Tibial nerve (tissue), 4 donors: ENCODE results near the gene C22orf15. TPM values are rescaled to one million over a fixed set of nuclear protein-coding genes. Genes with fewer than 3 reads are reported as not detected.

Experiments used
- DNase-seq, 2 donors: peaks; one replicate each; pipeline ENCODE4 v3.0.0-alpha.2; 2019; ENCODE audit warnings: low spot score in 2 of 2
- H3K27ac ChIP-seq, 4 donors: fragments of 200-600 bp; sonication (generic) in 3 of 4; one replicate each; pipeline ENCODE4 v1.5.1; 2017 to 2019; ENCODE audit warnings: mild to moderate bottlenecking in 1 of 4
- H3K27me3 ChIP-seq, 2 donors: fragments of 200-600 bp; sonication (generic) in 1 of 2; one replicate each; pipeline versions ENCODE4 v1.5.1 to v1.6.0; 2017 to 2019
- H3K36me3 ChIP-seq, 3 donors: fragments of 200-600 bp; sonication (generic); one replicate each; pipeline ENCODE4 v1.5.1; 2018 to 2019
- H3K4me1 ChIP-seq, 4 donors: fragments of 200-600 bp; sonication (generic) in 3 of 4; one replicate each; pipeline ENCODE4 v1.5.1; 2017 to 2019
- H3K4me3 ChIP-seq, 4 donors: fragments of 200-600 bp; sonication (generic) in 3 of 4; one replicate each; pipeline ENCODE4 v1.5.1; 2017 to 2019; ENCODE audit warnings: mild to moderate bottlenecking in 1 of 4, moderate library complexity in 1 of 4
- H3K9me3 ChIP-seq, 4 donors: fragments of 200-600 bp; sonication (generic) in 3 of 4; one replicate each; pipeline ENCODE4 v1.5.1; 2017 to 2019
- CTCF ChIP-seq, 5 experiments: fragments of 200-600 bp in 3 of 5; fragments of 450-650 bp in 2 of 5; sonication (generic) in 3 of 5; IDR thresholded peaks; one replicate each; pipeline ENCODE4 v1.5.1; 2016 to 2019; ENCODE audit warnings: antibody characterized with exemption in 5 of 5, mild to moderate bottlenecking in 3 of 5, moderate library complexity in 2 of 5
- EP300 ChIP-seq, 2 donors: sonication (generic); formaldehyde crosslinking; IDR thresholded peaks; one replicate each; pipeline ENCODE4 v1.6.1; 2017; ENCODE audit warnings: antibody characterized with exemption in 2 of 2, mild to moderate bottlenecking in 1 of 2
- POLR2A ChIP-seq, 2 donors: fragments of 450-650 bp; IDR thresholded peaks; one replicate each; pipeline ENCODE4 v1.6.1; 2017; ENCODE audit warnings: antibody characterized with exemption in 2 of 2, mild to moderate bottlenecking in 2 of 2, moderate library complexity in 2 of 2
- WGBS, 2 donors: methylation state at CpG; one replicate each; pipeline ENCODE4 v1.1.5; 2018; 5-methylcytosine and 5-hydroxymethylcytosine counted together
- total RNA-seq, 4 donors: library from RNA; depleted of rRNA; stranded (reverse); fragments of >200 nt; gene quantifications; one replicate each; pipeline ENCODE4 v1.1.0, GENCODE V29; 2016

The C22orf15 gene
- total RNA-seq, 4 donors from 2014 or later, result 0.44 TPM; not detected in 3

GRCh38 chr22:23801886-23802377 is 39.1 kb downstream of the C22orf15 start:
- H3K27ac ChIP-seq, result peak overlapping the region in 1 of 4 donors; percentile 23
- H3K36me3 ChIP-seq, result peaks cover 0 to 97% (median 25%) of the 10 kb centered on the region in 3 donors
- no peaks in the 10 kb centered on the region for H3K9me3 ChIP-seq
- H3K27me3 ChIP-seq, result no peaks in the 10 kb centered on the region
- no peak for DNase-seq
- H3K4me3 ChIP-seq, result no peak overlapping the region
- H3K4me1 ChIP-seq, result no peaks in the 10 kb centered on the region
- 90 to 93% methylated on average over 8 of the region's 8 CpGs for WGBS, 2 donors
- TF ChIP-seq CTCF (IDR thresholded peaks at IDR 0.05) (no peak), EP300 (IDR thresholded peaks at IDR 0.05) (no peak), POLR2A (IDR thresholded peaks at IDR 0.05) (no peak)

DNA sequence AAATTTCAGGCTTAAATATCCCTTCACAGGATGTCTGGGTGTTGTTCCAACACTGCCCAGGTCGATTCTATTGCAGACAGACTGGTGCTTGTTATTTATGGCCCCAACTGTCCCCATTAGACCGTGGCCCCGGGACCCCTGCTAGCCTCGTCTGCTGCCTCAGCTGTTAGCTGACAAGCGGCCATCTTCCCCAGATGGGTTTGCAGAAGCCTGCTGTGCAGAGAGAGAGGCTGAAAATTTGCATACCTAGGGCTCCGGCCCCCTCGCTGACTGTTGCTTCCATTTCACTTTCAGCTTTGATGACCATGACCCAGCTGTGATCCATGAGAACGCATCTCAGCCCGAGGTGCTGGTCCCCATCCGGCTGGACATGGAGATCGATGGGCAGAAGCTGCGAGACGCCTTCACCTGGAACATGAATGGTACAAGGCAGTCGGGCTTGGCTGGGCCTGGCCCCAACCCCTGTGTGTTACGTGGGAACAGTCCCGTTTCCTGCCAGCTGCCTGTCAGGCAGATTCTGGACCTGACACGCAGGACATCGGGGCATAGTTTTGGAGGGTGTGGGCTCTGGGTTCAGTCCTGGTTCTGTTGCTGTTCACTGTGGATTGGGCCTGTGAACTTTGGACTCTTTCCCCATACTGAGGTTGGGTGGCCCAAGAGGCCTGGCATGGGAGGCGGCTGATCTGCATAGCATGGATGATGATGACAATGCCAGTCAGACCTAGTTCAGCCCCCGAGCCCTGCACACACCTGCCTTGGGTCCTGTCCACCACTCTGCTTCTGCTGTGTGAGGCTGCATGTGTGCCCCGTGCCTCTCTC is 40.4 kb downstream of the C22orf15 start:
- H3K4me1 ChIP-seq, result no peaks in the 10 kb centered on the region
- H3K4me3 ChIP-seq, result peak overlapping the region in 1 of 4 donors; percentile 21
- H3K27ac ChIP-seq, result peak overlapping the region in 1 of 4 donors; percentile 0
- no peak for DNase-seq
- TF ChIP-seq CTCF (IDR thresholded peaks at IDR 0.05) (no peak), EP300 (IDR thresholded peaks at IDR 0.05) (no peak), POLR2A (IDR thresholded peaks at IDR 0.05) (no peak)
- H3K9me3 ChIP-seq, result no peaks in the 10 kb centered on the region
- WGBS, 2 donors, result 85 to 86% methylated on average over 19 of the region's 21 CpGs
- H3K36me3 ChIP-seq, result peaks cover 0 to 97% (median 25%) of the 10 kb centered on the region in 3 donors
- H3K27me3 ChIP-seq, result no peaks in the 10 kb centered on the region

- Histone ChIP-seq H3K36me3 (peaks cover 2 to 89% (median 25%) of the 10 kb centered on the region in 3 donors), H3K27ac (peak overlapping the region in 1 of 4 donors; percentile 15), H3K4me3 (no peak overlapping the region), H3K4me1 (no peaks in the 10 kb centered on the region), H3K27me3 (no peaks in the 10 kb centered on the region), H3K9me3 (no peaks in the 10 kb centered on the region)
- 65 to 71% methylated on average over 12 of the region's 12 CpGs for WGBS, 2 donors
- TF ChIP-seq POLR2A (IDR thresholded peaks at IDR 0.05), result no peak
- DNase-seq, result no peak
Observed at GRCh38 chr22:23804781-23805291, 42.0 kb downstream of the C22orf15 start.

GRCh38 chr22:23806837-23807236 is 44.0 kb downstream of the C22orf15 start:
- H3K4me3 ChIP-seq, result no peak overlapping the region
- no peaks in the 10 kb centered on the region for H3K4me1 ChIP-seq
- H3K9me3 ChIP-seq, result no peaks in the 10 kb centered on the region
- H3K27me3 ChIP-seq, result no peaks in the 10 kb centered on the region
- no peak for TF ChIP-seq CTCF (IDR thresholded peaks at IDR 0.05)
- no peak for TF ChIP-seq POLR2A (IDR thresholded peaks at IDR 0.05)
- no peak for TF ChIP-seq EP300 (IDR thresholded peaks at IDR 0.05)
- H3K27ac ChIP-seq, result no peak overlapping the region
- WGBS, 2 donors, result 100% methylated on average over 1 of the region's 1 CpG
- DNase-seq, result no peak
- peaks cover 2 to 86% (median 18%) of the 10 kb centered on the region in 3 donors for H3K36me3 ChIP-seq

DNA sequence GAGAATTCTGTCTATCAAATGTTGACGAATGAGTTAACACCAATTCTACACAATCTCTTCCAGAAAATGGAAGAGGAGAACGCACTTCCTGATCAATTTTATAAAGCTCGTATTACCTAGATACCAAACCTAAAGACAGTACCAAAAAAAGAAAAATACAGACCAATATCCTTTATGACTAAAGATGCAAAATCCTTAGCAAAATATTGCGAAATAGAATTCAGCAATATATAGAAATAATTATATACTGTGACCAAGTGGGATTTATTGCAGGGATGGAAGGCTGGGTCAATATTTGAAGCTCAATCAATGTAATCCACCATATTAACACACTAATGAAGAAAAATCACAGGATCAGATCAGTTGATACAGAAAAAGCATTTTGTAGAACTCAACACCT is 49.6 kb downstream of the C22orf15 start:
- WGBS, 2 donors, result 95 to 96% methylated on average over 4 of the region's 4 CpGs
- no peak for DNase-seq
- Histone ChIP-seq H3K4me1 (no peaks in the 10 kb centered on the region), H3K4me3 (no peak overlapping the region), H3K27ac (no peak overlapping the region), H3K9me3 (no peaks in the 10 kb centered on the region), H3K36me3 (peaks cover 2 to 69% (median 8%) of the 10 kb centered on the region in 3 donors), H3K27me3 (no peaks in the 10 kb centered on the region)
- TF ChIP-seq EP300 (IDR thresholded peaks at IDR 0.05), result no peak
- TF ChIP-seq POLR2A (IDR thresholded peaks at IDR 0.05), result no peak
- no peak for TF ChIP-seq CTCF (IDR thresholded peaks at IDR 0.05)

Other genes starting within 250 kb of the C22orf15 start
- not detected for gene IGLL1, start 182.7 kb upstream of the C22orf15 start, total RNA-seq
- 1 to 10 TPM in 1 of 4 donors, not detected in 3; 1.7 TPM for gene DRICH1, start 130.7 kb upstream of the C22orf15 start, total RNA-seq
- gene RGL4, start 72.0 kb upstream of the C22orf15 start, total RNA-seq, result not detected
- gene ZNF70, start 11.9 kb upstream of the C22orf15 start, total RNA-seq, result 1 to 10 TPM; 4.1 to 7.4 (median 6.0) TPM
- gene VPREB3, start 8.6 kb upstream of the C22orf15 start, total RNA-seq, result not detected
- 10 to 100 TPM in 1 of 4 donors, 1 to 10 TPM in 2, not detected in 1; 3.7 to 14.0 (median 9.6) TPM for gene CHCHD10, start 5.0 kb downstream of the C22orf15 start, total RNA-seq
- gene MMP11, start 9.9 kb downstream of the C22orf15 start, total RNA-seq, result 1 to 10 TPM; 4.5 to 7.3 (median 5.6) TPM
- 10 to 100 TPM; 31.5 to 53.4 (median 43.8) TPM for gene SMARCB1, start 24.0 kb downstream of the C22orf15 start, total RNA-seq
- gene DERL3, start 76.0 kb downstream of the C22orf15 start, total RNA-seq, result 1 to 10 TPM in 1 of 4 donors, under 1 TPM in 1, not detected in 2; 0.60 to 2.3 TPM
- gene SLC2A11, start 94.9 kb downstream of the C22orf15 start, total RNA-seq, result 10 to 100 TPM in 3 of 4 donors, 1 to 10 TPM in 1; 6.9 to 28.9 (median 13.4) TPM
- gene MIF, start 131.4 kb downstream of the C22orf15 start, total RNA-seq, result 100 to 1,000 TPM; 160 to 481 (median 281) TPM
- gene GSTT2B, start 198.2 kb downstream of the C22orf15 start, total RNA-seq, result 10 to 100 TPM in 2 of 4 donors, 1 to 10 TPM in 1, under 1 TPM in 1; 0.66 to 17.8 (median 8.7) TPM
- 1 to 10 TPM in 3 of 4 donors, not detected in 1; 2.4 to 4.6 (median 3.3) TPM for gene DDTL, start 203.9 kb downstream of the C22orf15 start, total RNA-seq
- gene DDT, start 211.5 kb downstream of the C22orf15 start, total RNA-seq, result 100 to 1,000 TPM; 121 to 167 (median 131) TPM
- gene GSTT2, start 217.1 kb downstream of the C22orf15 start, total RNA-seq, result under 1 TPM in 2 of 4 donors, not detected in 2; 0.39 to 0.66 TPM
- gene GSTT4, start 242.5 kb downstream of the C22orf15 start, total RNA-seq, result not detected
- 10 to 100 TPM; 55.5 to 75.0 (median 63.8) TPM for gene CABIN1, start 248.3 kb downstream of the C22orf15 start, total RNA-seq